ENCODE data around the gene FHIT.

- TF ChIP-seq CTCF (IDR thresholded peaks at IDR 0.05), result no peak
- no peak for TF ChIP-seq EZH2 (IDR thresholded peaks at IDR 0.05)
- no peak for TF ChIP-seq EZH2phosphoT487 (IDR thresholded peaks at IDR 0.05)
Measured at GRCh38 chr3:60322298-60322856, 928.9 kb downstream of the FHIT start.

Measured in neural progenitor cell (in vitro differentiated cells).